Erythroblast (primary cell): Measurements from ENCODE around the gene RPP21.

Experiments used
- GATA1 ChIP-seq: IDR thresholded peaks from 2 replicates; pipeline ENCODE4 v1.6.1; 2011; ENCODE audit warnings: low read depth, mild to moderate bottlenecking, control low read depth, low read length, moderate library complexity
- POLR2A ChIP-seq: IDR thresholded peaks from 2 replicates; pipeline ENCODE4 v1.6.1; 2011; ENCODE audit warnings: mild to moderate bottlenecking, low read length

- no peak for TF ChIP-seq POLR2A
- no peak for TF ChIP-seq GATA1
These were observed 16.7 kb downstream of the RPP21 start for GRCh38 chr6:30361661-30362060.
